ENCODE measurements around the gene NEFH.

- TF ChIP-seq CTCF (IDR thresholded peaks at IDR 0.05; ENCODE audit: low read depth, low read length, poor library complexity, severe bottlenecking) (no peak), EZH2phosphoT487 (IDR thresholded peaks at IDR 0.05; ENCODE audit: borderline replicate concordance, low read length) (no peak)
Measured at GRCh38 chr22:29443861-29444792, 35.9 kb upstream of the NEFH start.
